HEK293T (cell line): ENCODE data around the gene PTPN11.

Experiments
- ARNT ChIP-seq: fragments of 450-650 bp; IDR thresholded peaks from 2 replicates; pipeline ENCODE4 v1.6.1; 2017; ENCODE audit warnings: mild to moderate bottlenecking
- BHLHE40 ChIP-seq: fragments of 450-650 bp; IDR thresholded peaks from 2 replicates; pipeline ENCODE4 v1.6.1; 2016; ENCODE audit warnings: mild to moderate bottlenecking, moderate library complexity, borderline replicate concordance
- ELF4 ChIP-seq: fragments of 450-650 bp; IDR thresholded peaks from 2 replicates; pipeline ENCODE4 v1.6.1; 2017; ENCODE audit warnings: antibody characterized with exemption
- FOXA1 ChIP-seq: fragments of 450-650 bp; IDR thresholded peaks from 2 replicates; pipeline ENCODE4 v1.6.1; 2016; ENCODE audit warnings: mild to moderate bottlenecking
- L3MBTL2 ChIP-seq: fragments of 450-650 bp; conservative IDR thresholded peaks from 2 replicates; pipeline ENCODE4 v1.6.1; 2016; ENCODE audit warnings: mild to moderate bottlenecking
- LEF1 ChIP-seq: fragments of 450-650 bp; IDR thresholded peaks from 2 replicates; pipeline ENCODE4 v1.6.1; 2017; ENCODE audit warnings: mild to moderate bottlenecking, borderline replicate concordance
- SP1 ChIP-seq: fragments of 450-650 bp; IDR thresholded peaks from 2 replicates; pipeline ENCODE4 v1.6.1; 2017
- SUZ12 ChIP-seq: fragments of 450-650 bp; IDR thresholded peaks from 2 replicates; pipeline ENCODE4 v1.6.1; 2016; ENCODE audit warnings: mild to moderate bottlenecking
- TARDBP ChIP-seq: fragments of 450-650 bp; IDR thresholded peaks from 2 replicates; pipeline ENCODE4 v1.6.1; 2016
- ZNF384 ChIP-seq: fragments of 450-650 bp; IDR thresholded peaks from 2 replicates; pipeline ENCODE4 v1.6.1; 2016

DNA sequence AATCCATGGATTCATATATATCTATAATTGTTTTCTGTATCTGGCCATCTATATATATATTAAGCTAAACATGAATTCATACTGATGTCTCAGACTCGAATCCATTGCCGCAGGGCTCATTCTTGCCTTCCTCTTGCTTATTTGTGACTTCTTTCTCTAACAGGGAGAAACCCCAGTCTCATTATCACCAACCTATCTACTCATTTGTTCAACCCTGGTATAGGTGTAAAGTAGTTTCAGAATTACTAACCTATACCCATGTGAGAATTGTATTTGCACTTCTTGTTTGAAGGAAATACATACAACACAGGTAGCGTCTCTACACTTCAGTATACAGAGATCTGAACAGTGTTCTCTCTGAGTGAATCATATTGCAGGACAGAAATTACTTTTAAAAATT lies 77.7 kb downstream of the PTPN11 start:
- TF ChIP-seq SUZ12 (no peak), TARDBP (no peak), SP1 (no peak), LEF1 (no peak), FOXA1 (no peak), ELF4 (no peak), ZNF384 (no peak), L3MBTL2 (no peak), ARNT (no peak), BHLHE40 (no peak)
